SH-SY5Y (cell line): ENCODE results near the gene L3MBTL1.

Experiments used
- GATA2 ChIP-seq: IDR thresholded peaks from 2 replicates; pipeline ENCODE4 v1.6.1; 2011; ENCODE audit warnings: mild to moderate bottlenecking, low read depth, low read length
- GATA3 ChIP-seq: IDR thresholded peaks from 2 replicates; pipeline ENCODE4 v1.6.1; 2011; ENCODE audit warnings: low read depth, mild to moderate bottlenecking, low read length, moderate library complexity

Gene L3MBTL1

GRCh38 chr20:43472671-43473380 is 34.7 kb upstream of the L3MBTL1 start:
- TF ChIP-seq GATA3 (no peak), GATA2 (no peak)

GRCh38 chr20:43473381-43473704 is 34.2 kb upstream of the L3MBTL1 start:
- TF ChIP-seq GATA3 (no peak), GATA2 (no peak)

GRCh38 chr20:43477193-43477592 is 30.3 kb upstream of the L3MBTL1 start:
- TF ChIP-seq GATA3 (no peak), GATA2 (no peak)

- no peak for TF ChIP-seq GATA2
- no peak for TF ChIP-seq GATA3
These were observed 29.9 kb upstream of the L3MBTL1 start for GRCh38 chr20:43477619-43478018.

GRCh38 chr20:43490038-43490437 is 17.5 kb upstream of the L3MBTL1 start:
- TF ChIP-seq GATA3: no peak

- TF ChIP-seq GATA2: no peak
- TF ChIP-seq GATA3: no peak
These were observed 15.4 kb upstream of the L3MBTL1 start for GRCh38 chr20:43492101-43492500.

- no peak for TF ChIP-seq GATA3
- no peak for TF ChIP-seq GATA2
These were observed 12.1 kb upstream of the L3MBTL1 start for GRCh38 chr20:43495388-43495787.

- TF ChIP-seq GATA2: no peak
- TF ChIP-seq GATA3: no peak
These were observed 1.3 kb upstream of the L3MBTL1 start for GRCh38 chr20:43506238-43506637.

GRCh38 chr20:43508106-43508505 is 609 bp downstream of the L3MBTL1 start:
- no peak for TF ChIP-seq GATA2

GRCh38 chr20:43508604-43509040 is 1.1 kb downstream of the L3MBTL1 start:
- no peak for TF ChIP-seq GATA3
- TF ChIP-seq GATA2: no peak

GRCh38 chr20:43511879-43512278 is 4.4 kb downstream of the L3MBTL1 start:
- TF ChIP-seq GATA3: no peak
- TF ChIP-seq GATA2: no peak

- TF ChIP-seq GATA2: no peak
These were observed 6.0 kb downstream of the L3MBTL1 start for GRCh38 chr20:43513372-43513930.

GRCh38 chr20:43513931-43514647 is 6.6 kb downstream of the L3MBTL1 start:
- TF ChIP-seq GATA2: no peak
- no peak for TF ChIP-seq GATA3

GRCh38 chr20:43514648-43514999 is 7.1 kb downstream of the L3MBTL1 start:
- TF ChIP-seq GATA3 (no peak), GATA2 (no peak)

- TF ChIP-seq GATA2 (no peak), GATA3 (no peak)
These were observed 8.1 kb downstream of the L3MBTL1 start for GRCh38 chr20:43515628-43516027.
